ENCODE data around the gene CIRBP.

GRCh38 chr19:1292419-1293151 is 23.5 kb downstream of the CIRBP start:
- TF ChIP-seq POLR2A (IDR thresholded peaks at IDR 0.05; ENCODE audit: low read length) = no peak
- TF ChIP-seq GATA1 (IDR thresholded peaks at IDR 0.05; ENCODE audit: low read depth, low read length) = no peak
